K562 (cell line): Measurements from ENCODE around the gene FAM72A. TPM values are rescaled to one million over a fixed set of nuclear protein-coding genes. Genes with fewer than 3 reads are reported as not detected.
"Not testable (repeated sequence)": the region's sequence is repeated elsewhere in the genome, so short reads cannot be mapped to it uniquely, and the experiment has no call there.

Source experiments
- ATAC-seq: fragments of 200-7000 bp; cut with Tn5 transposase; 3 replicates; pipeline ENCODE4 v1.9.1; 2020; ENCODE audit warnings: moderate library complexity
- BruUV-seq: library from RNA; stranded (reverse); fragments of 400-500 nt; replicated peaks from 2 replicates; lab custom pipeline; 2021; lab: Mats Ljungman, UMichigan
- CTCF ChIA-PET: fragments of 300-600 bp; formaldehyde crosslinking; extraction: SDS; loops from one replicate; lab custom pipeline; 2021; ENCODE audit warnings: low intra/inter-chr PET ratio; lab: Yijun Ruan, JAX
- POLR2A ChIA-PET: fragments of 300-600, 350-650 bp; sonication (Branson Sonifier 250); formaldehyde crosslinking; extraction: SDS; loops from one replicate; lab custom pipeline; 2021; ENCODE audit warnings: antibody characterized with exemption, inconsistent platforms; lab: Yijun Ruan, JAX
- DNase-seq, 4 experiments: peaks; one replicate each; pipeline versions ENCODE4 v3.0.0 to v3.0.0-alpha.2; 2011 to 2018; ENCODE audit warnings: low spot score in 3 of 4, mixed read lengths in 3 of 4; ENCODE audit errors: extremely low read depth in 1 of 4
- FAIRE-seq: peaks from 2 replicates; lab custom pipeline; 2011; peaks lifted over from hg19 to GRCh38; lab: Jason Lieb, UNC
- H2AFZ ChIP-seq: 2 replicates; pipeline ENCODE4 v1.6.0; 2011; ENCODE audit warnings: low read depth, low read length, control low read depth, inconsistent platforms
- H3K27ac ChIP-seq: fragments of 200-600 bp; 3 replicates; pipeline ENCODE4 v1.8.0; 2011; ENCODE audit warnings: low read depth, mild to moderate bottlenecking, control low read depth, inconsistent platforms, low read length, moderate library complexity, mixed read lengths; ENCODE audit errors: extremely low read depth
- H3K27me3 ChIP-seq, 2 experiments: fragments of 300-600 bp in 1 of 2; 2 replicates in 1 of 2; 3 replicates in 1 of 2; pipeline versions ENCODE4 v1.6.0 to v1.8.0; 2011; ENCODE audit warnings: inconsistent platforms in 2 of 2, low read length in 2 of 2, mild to moderate bottlenecking in 1 of 2, mixed read lengths in 1 of 2, moderate library complexity in 1 of 2; ENCODE audit not compliant: control insufficient read depth in 2 of 2, insufficient read depth in 2 of 2
- H3K36me3 ChIP-seq: fragments of 300-600 bp; 3 replicates; pipeline ENCODE4 v1.8.0; 2011; ENCODE audit warnings: mild to moderate bottlenecking, low read length, inconsistent platforms; ENCODE audit not compliant: control insufficient read depth, insufficient read depth
- H3K4me1 ChIP-seq, 2 experiments: fragments of 200-600 bp in 1 of 2; replicated peaks in 1 of 2; 2 replicates in 1 of 2; 3 replicates in 1 of 2; pipeline versions ENCODE4 v1.5.1 to v1.8.0; 2011; ENCODE audit warnings: inconsistent platforms in 2 of 2, low read length in 2 of 2, mild to moderate bottlenecking in 1 of 2, mixed read lengths in 1 of 2, moderate library complexity in 1 of 2; ENCODE audit not compliant: control insufficient read depth in 2 of 2, insufficient read depth in 2 of 2
- H3K4me2 ChIP-seq: 2 replicates; pipeline ENCODE4 v1.6.1; 2011; ENCODE audit warnings: low read length, control low read depth, inconsistent platforms, mixed read lengths; ENCODE audit not compliant: insufficient read depth
- H3K4me3 ChIP-seq: fragments of 200-600 bp; sonication (generic), shearing (Covaris generic); 2 replicates; pipeline ENCODE4 v1.5.1; 2016; ENCODE audit warnings: control low read depth, inconsistent platforms
- H3K79me2 ChIP-seq: fragments of 200-600 bp; 3 replicates; pipeline ENCODE4 v1.8.0; 2011; ENCODE audit warnings: low read length, inconsistent platforms; ENCODE audit not compliant: control insufficient read depth, insufficient read depth
- H3K9ac ChIP-seq, 2 experiments: 2 replicates each; pipeline versions ENCODE4 v1.6.0 to v1.6.1; 2011; ENCODE audit warnings: low read depth in 2 of 2, low read length in 2 of 2, control low read depth in 1 of 2, inconsistent platforms in 1 of 2, mild to moderate bottlenecking in 1 of 2, mixed read lengths in 1 of 2; ENCODE audit not compliant: insufficient read depth in 1 of 2
- H3K9me1 ChIP-seq: one replicate; pipeline ENCODE4 v1.6.0; 2011; ENCODE audit warnings: inconsistent platforms, mild to moderate bottlenecking, low read length, moderate library complexity; ENCODE audit not compliant: control insufficient read depth, insufficient read depth
- H3K9me3 ChIP-seq: replicated peaks from 2 replicates; pipeline ENCODE4 v1.5.1; 2011; ENCODE audit warnings: low read depth, low read length, inconsistent platforms; ENCODE audit not compliant: control insufficient read depth, insufficient read depth
- H4K20me1 ChIP-seq: replicated peaks from 2 replicates; pipeline ENCODE4 v1.6.1; 2011; ENCODE audit warnings: low read length, inconsistent platforms, mixed read lengths; ENCODE audit not compliant: control insufficient read depth, insufficient read depth
- WGBS: fragments of 100-300 bp; shearing (Covaris generic); methylation state at CpG from one replicate; pipeline ENCODE4 v1.1.6; 2016; ENCODE audit warnings: low coverage, mixed read lengths; ENCODE audit not compliant: insufficient coverage; ENCODE audit errors: missing lambda C conversion rate; 5-methylcytosine and 5-hydroxymethylcytosine counted together
- in situ Hi-C: fragments of 300-500 bp; cut with MboI; formaldehyde crosslinking; loops from 4 replicates; pipeline ENCODE4 v1.15.0; 2018; ENCODE audit warnings: inconsistent platforms, mixed read lengths
- intact Hi-C: fragments of 100-400 bp; cut with micrococcal nuclease; formaldehyde crosslinking; loops from 2 replicates; pipeline ENCODE4 v1.14.2; 2022
- polyA plus RNA-seq, 8 experiments: library from polyadenylated mRNA; depleted of rRNA in 4 of 8; stranded (reverse) in 5 of 8; unstranded in 3 of 8; fragments of >200 nt; fragmentation: Nextera tagmentation in 2 of 8; fragmentation: Illumina TruSeq in 1 of 8; extraction: Ambion mirVana in 2 of 8; extraction: Trizol in 1 of 8; gene quantifications; 2 replicates each; pipeline versions ENCODE4 v1.2.1 to v1.2.3, GENCODE V29; 2011 to 2014; ENCODE audit warnings: inconsistent platforms in 1 of 8, missing spikeins in 1 of 8
- total RNA-seq, 7 experiments: library from RNA; depleted of rRNA in 6 of 7; stranded (reverse); fragments of >200 nt in 6 of 7; fragmentation: Illumina TruSeq in 2 of 7; extraction: Trizol in 2 of 7; gene quantifications; 2 replicates each; pipeline versions ENCODE4 v1.2.1 to v1.2.3, GENCODE V29; 2011 to 2021; ENCODE audit warnings: low replicate concordance in 1 of 7

FAM72A gene
- total and polyA plus RNA-seq, 9 of the 15 experiments (the other 6 are each of a cell fraction or from before 2014, with no cell fraction given) = 12.3 to 58.3 (median 33.5) TPM

DNA sequence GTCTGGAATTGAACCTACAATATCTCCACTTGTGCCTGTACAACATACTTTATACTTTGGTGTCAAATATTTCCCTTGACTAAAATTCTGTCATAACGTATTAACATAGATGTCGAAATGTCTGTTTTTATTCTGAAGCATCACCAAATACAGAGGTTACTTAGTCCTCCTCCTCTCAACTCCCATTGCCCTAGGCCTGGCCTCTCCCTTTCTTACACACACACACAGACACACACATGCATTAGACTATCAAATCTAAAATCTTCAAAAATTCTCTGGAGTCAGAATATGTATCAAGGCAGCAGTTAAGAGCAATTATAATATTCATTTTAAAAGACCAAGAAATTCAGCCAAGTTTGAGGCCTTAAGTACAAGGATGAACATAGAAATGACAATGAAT lies 7.5 kb downstream of the FAM72A start:
- intact Hi-C loops, H3K36me3 ChIP-seq, H3K27ac ChIP-seq, POLR2A ChIA-PET, in situ Hi-C loops, H3K9me1 ChIP-seq, H3K27me3 ChIP-seq, H2AFZ ChIP-seq, H4K20me1 ChIP-seq, H3K9ac ChIP-seq, CTCF ChIA-PET, H3K4me3 ChIP-seq, FAIRE-seq, H3K79me2 ChIP-seq, H3K4me1 ChIP-seq, DNase-seq, ATAC-seq, H3K4me2 ChIP-seq, H3K9me3 ChIP-seq: not testable (repeated sequence)
- no CpG with 5 or more reads among the region's 2 CpGs for WGBS
- BruUV-seq = TSS peak; percentile 32

DNA sequence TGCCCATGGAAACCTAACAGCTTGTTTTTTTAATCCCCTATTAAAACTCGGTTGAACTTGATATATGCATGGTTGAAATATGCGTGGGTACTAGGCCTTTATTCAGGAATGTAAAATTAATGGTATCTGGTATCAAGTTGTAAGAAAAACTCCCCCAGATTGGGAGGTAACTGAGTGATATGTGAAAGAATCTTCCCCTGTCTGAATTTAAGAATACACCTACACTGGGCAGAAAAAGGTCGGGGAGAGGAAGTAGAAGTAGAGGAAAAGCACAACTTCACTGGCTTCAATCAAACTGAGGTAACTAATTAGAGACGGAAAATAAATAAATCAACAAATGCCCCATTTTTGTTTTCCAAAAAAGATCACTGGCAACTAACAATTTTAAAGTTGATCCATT lies 15.8 kb downstream of the FAM72A start:
- POLR2A ChIA-PET, H3K4me2 ChIP-seq, H4K20me1 ChIP-seq, FAIRE-seq, intact Hi-C loops, H2AFZ ChIP-seq, H3K36me3 ChIP-seq, in situ Hi-C loops, H3K4me3 ChIP-seq, H3K4me1 ChIP-seq, H3K79me2 ChIP-seq, H3K9me1 ChIP-seq, ATAC-seq, H3K27ac ChIP-seq, CTCF ChIA-PET, DNase-seq, H3K27me3 ChIP-seq, H3K9ac ChIP-seq, H3K9me3 ChIP-seq: not testable (repeated sequence)
- BruUV-seq = TSS peak; percentile 61
- 83% methylated on average over 2 of the region's 4 CpGs for WGBS

DNA sequence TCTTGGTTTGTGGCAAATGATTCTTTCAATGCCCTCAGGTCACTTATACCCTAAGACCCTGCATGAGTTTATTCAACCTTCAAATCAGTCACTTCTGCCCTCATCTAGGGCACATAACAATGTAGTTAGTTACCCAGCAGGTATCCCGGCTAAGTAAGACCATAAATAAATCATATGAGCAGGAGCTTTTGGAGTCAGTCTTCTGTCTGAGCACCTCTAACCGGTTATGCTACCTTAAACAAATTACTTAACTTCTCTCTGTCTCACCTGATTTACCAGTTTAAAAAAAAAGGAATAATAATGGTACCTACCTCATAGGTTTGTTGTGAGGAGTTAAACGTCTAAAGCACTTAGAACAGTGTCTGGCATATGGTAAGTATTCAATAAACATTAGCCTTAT lies 16.9 kb downstream of the FAM72A start:
- H3K9me1 ChIP-seq, POLR2A ChIA-PET, H3K27ac ChIP-seq, H3K4me1 ChIP-seq, DNase-seq, FAIRE-seq, H3K9me3 ChIP-seq, intact Hi-C loops, CTCF ChIA-PET, H4K20me1 ChIP-seq, H3K36me3 ChIP-seq, H2AFZ ChIP-seq, H3K27me3 ChIP-seq, H3K4me2 ChIP-seq, H3K9ac ChIP-seq, in situ Hi-C loops, H3K4me3 ChIP-seq, BruUV-seq, ATAC-seq, H3K79me2 ChIP-seq: not testable (repeated sequence)
- WGBS = no CpG with 5 or more reads among the region's 3 CpGs

DNA sequence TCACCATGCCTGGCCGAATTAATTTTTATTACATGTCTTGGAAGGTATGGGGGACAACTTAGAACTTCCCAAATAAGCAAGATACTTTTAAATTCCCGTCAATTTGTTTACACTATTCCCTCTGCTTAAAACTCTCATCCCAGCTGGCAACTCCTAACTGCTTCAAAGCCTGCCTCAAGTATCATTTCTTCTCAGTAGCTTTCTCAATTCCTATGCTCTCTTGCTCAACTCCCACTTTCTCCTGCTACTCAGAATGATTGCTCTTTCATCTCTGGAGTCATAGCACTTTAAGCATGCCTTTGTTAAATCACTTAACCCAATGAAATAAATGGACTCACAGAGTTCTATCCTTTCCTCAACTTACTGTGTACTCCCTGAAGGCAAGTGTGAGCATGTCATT lies 18.9 kb downstream of the FAM72A start:
- H3K4me2 ChIP-seq, BruUV-seq, H3K27ac ChIP-seq, DNase-seq, CTCF ChIA-PET, POLR2A ChIA-PET, H4K20me1 ChIP-seq, H3K79me2 ChIP-seq, H2AFZ ChIP-seq, intact Hi-C loops, FAIRE-seq, in situ Hi-C loops, H3K9me1 ChIP-seq, H3K4me3 ChIP-seq, H3K36me3 ChIP-seq, H3K9ac ChIP-seq, H3K4me1 ChIP-seq, H3K27me3 ChIP-seq, H3K9me3 ChIP-seq, ATAC-seq: not testable (repeated sequence)
- 38% methylated on average over 1 of the region's 2 CpGs for WGBS
